OCI-LY7 (cell line): Measurements from ENCODE around the gene MRPS33. TPM values are rescaled to one million over a fixed set of nuclear protein-coding genes. Genes with fewer than 3 reads are reported as not detected.

ENCODE experiments used
- BruUV-seq: library from RNA; stranded (reverse); fragments of 400-500 nt; replicated peaks from 2 replicates; lab custom pipeline; 2021; lab: Mats Ljungman, UMichigan
- CTCF ChIA-PET: fragments of 300-600 bp; sonication (Branson Sonifier 250); formaldehyde crosslinking; loops from one replicate; lab custom pipeline; 2022; ENCODE audit warnings: antibody characterized with exemption; ENCODE audit not compliant: unreplicated experiment; lab: Charles Lee
- POLR2A ChIA-PET: fragments of 300-600 bp; sonication (Branson Sonifier 250); formaldehyde crosslinking; loops from one replicate; lab custom pipeline; 2022; ENCODE audit warnings: antibody characterized with exemption; lab: Charles Lee
- DNase-seq: peaks from one replicate; pipeline ENCODE4 v3.0.0-alpha.2; 2015; ENCODE audit warnings: low spot score
- H2AFZ ChIP-seq: fragments of 200-600 bp; sonication (generic), shearing (Covaris generic); 2 replicates; pipeline ENCODE4 v1.6.1; 2014; ENCODE audit warnings: mild to moderate bottlenecking, antibody characterized with exemption, low read length, moderate library complexity
- H3K27ac ChIP-seq: fragments of 200-600 bp; sonication (generic); 2 replicates; pipeline ENCODE4 v1.5.1; 2014; ENCODE audit warnings: mixed run types, low read depth, mild to moderate bottlenecking, moderate library complexity, low read length, inconsistent platforms; ENCODE audit not compliant: poor library complexity, severe bottlenecking
- H3K36me3 ChIP-seq: fragments of 200-600 bp; sonication (generic); 2 replicates; pipeline ENCODE4 v1.6.1; 2014; ENCODE audit warnings: mild to moderate bottlenecking, antibody characterized with exemption, low read length, moderate library complexity, mixed read lengths; ENCODE audit not compliant: insufficient read depth
- H3K4me1 ChIP-seq: fragments of 200-600 bp; sonication (generic); 2 replicates; pipeline ENCODE4 v1.5.1; 2014; ENCODE audit warnings: mild to moderate bottlenecking, low read length; ENCODE audit not compliant: insufficient read depth, poor library complexity, severe bottlenecking
- H3K4me2 ChIP-seq: fragments of 200-600 bp; sonication (generic); 2 replicates; pipeline ENCODE4 v1.6.1; 2014; ENCODE audit warnings: mild to moderate bottlenecking, low read length
- H3K4me3 ChIP-seq: fragments of 200-600 bp; sonication (generic); 2 replicates; pipeline ENCODE4 v1.5.1; 2014; ENCODE audit warnings: mild to moderate bottlenecking, low read depth, low read length; ENCODE audit not compliant: poor library complexity, severe bottlenecking
- H3K79me2 ChIP-seq: fragments of 200-600 bp; sonication (generic); 2 replicates; pipeline ENCODE4 v1.6.1; 2016; ENCODE audit warnings: low read depth, mild to moderate bottlenecking, low read length, moderate library complexity, mixed read lengths; ENCODE audit not compliant: insufficient read depth
- H3K9me2 ChIP-seq: fragments of 200-600 bp; sonication (generic); 2 replicates; pipeline ENCODE4 v1.6.1; 2016; ENCODE audit warnings: mild to moderate bottlenecking, low read length, mixed read lengths; ENCODE audit not compliant: insufficient read depth
- H3K9me3 ChIP-seq: fragments of 200-600 bp; sonication (generic); 2 replicates; pipeline ENCODE4 v1.6.1; 2014; ENCODE audit warnings: mild to moderate bottlenecking, mixed run types, low read length, mixed read lengths
- H4K20me1 ChIP-seq: fragments of 200-600 bp; sonication (generic); 2 replicates; pipeline ENCODE4 v1.6.1; 2014; ENCODE audit warnings: mild to moderate bottlenecking, antibody characterized with exemption, low read length, moderate library complexity, mixed read lengths; ENCODE audit not compliant: insufficient read depth
- CTCF ChIP-seq: fragments of 200-600 bp; sonication (generic); conservative IDR thresholded peaks from 2 replicates; pipeline ENCODE4 v1.5.1; 2014; ENCODE audit warnings: mild to moderate bottlenecking, antibody characterized with exemption, low read length, moderate library complexity, mixed read lengths
- EZH2phosphoT487 ChIP-seq: fragments of 200-600 bp; sonication (generic); IDR thresholded peaks from 2 replicates; pipeline ENCODE4 v1.6.1; 2018; ENCODE audit warnings: low read depth, borderline replicate concordance, mild to moderate bottlenecking, mixed run types, antibody characterized with exemption, low read length, moderate library complexity, mixed read lengths
- intact Hi-C: fragments of 100-400 bp; cut with micrococcal nuclease; formaldehyde crosslinking; loops from one replicate; pipeline ENCODE4 v1.10.0; 2022; ENCODE audit not compliant: unreplicated experiment
- total RNA-seq, 2 experiments: library from RNA; depleted of rRNA in 1 of 2; stranded (reverse); fragments of >200 nt in 1 of 2; shearing (Covaris generic) in 1 of 2; gene quantifications; 2 replicates each; pipeline ENCODE4 v1.2.3, GENCODE V29; 2014 to 2022

Gene MRPS33
- total RNA-seq, 2 experiments from 2014 or later = 21.1 to 71.9 TPM

- no peaks in the 10 kb centered on the region for H3K9me2 ChIP-seq
- no peaks in the 10 kb centered on the region for H3K9me3 ChIP-seq
- no peak for TF ChIP-seq CTCF
- no peak for TF ChIP-seq EZH2phosphoT487
- no peak for DNase-seq
- POLR2A ChIA-PET = no interaction called here
- BruUV-seq = no TSS peak
- intact Hi-C loops = no loop called here
- no peak overlapping the region for H3K4me2 ChIP-seq
- CTCF ChIA-PET = no interaction called here
- H3K27ac ChIP-seq = no peak overlapping the region
- H2AFZ ChIP-seq = no peak overlapping the region
- no peaks in the 10 kb centered on the region for H3K36me3 ChIP-seq
- no peak overlapping the region for H3K4me3 ChIP-seq
- H3K79me2 ChIP-seq = no peaks in the 10 kb centered on the region
- no peaks in the 10 kb centered on the region for H3K4me1 ChIP-seq
- no peaks in the 10 kb centered on the region for H4K20me1 ChIP-seq
Measured at GRCh38 chr7:140990193-140990962, 24.4 kb downstream of the MRPS33 start.

GRCh38 chr7:140989068-140989467 lies 25.7 kb downstream of the MRPS33 start:
- no TSS peak for BruUV-seq
- no peak overlapping the region for H3K4me2 ChIP-seq

More at GRCh38 chr7:140989068-140989467, 25.7 kb downstream of the MRPS33 start:
- ChIA-PET CTCF (no interaction called here), POLR2A (no interaction called here)
- Histone ChIP-seq H3K4me3 (no peak overlapping the region), H3K27ac (no peak overlapping the region), H4K20me1 (no peaks in the 10 kb centered on the region), H3K9me3 (peaks cover 5% of the 10 kb centered on the region), H3K79me2 (no peaks in the 10 kb centered on the region), H3K4me1 (no peaks in the 10 kb centered on the region), H3K9me2 (no peaks in the 10 kb centered on the region), H3K36me3 (no peaks in the 10 kb centered on the region), H2AFZ (no peak overlapping the region)
- TF ChIP-seq CTCF (no peak), EZH2phosphoT487 (no peak)
- intact Hi-C loops = no loop called here
- no peak for DNase-seq
